ENCODE data around the gene GRID2. TPM values are rescaled to one million over a fixed set of nuclear protein-coding genes. Genes with fewer than 3 reads are reported as not detected.

GRID2 gene
- total and polyA plus RNA-seq, 9 of the 15 experiments (the other 6 are each of a cell fraction or from before 2014, with no cell fraction given) = 0.04 TPM; not detected in 7

DNA sequence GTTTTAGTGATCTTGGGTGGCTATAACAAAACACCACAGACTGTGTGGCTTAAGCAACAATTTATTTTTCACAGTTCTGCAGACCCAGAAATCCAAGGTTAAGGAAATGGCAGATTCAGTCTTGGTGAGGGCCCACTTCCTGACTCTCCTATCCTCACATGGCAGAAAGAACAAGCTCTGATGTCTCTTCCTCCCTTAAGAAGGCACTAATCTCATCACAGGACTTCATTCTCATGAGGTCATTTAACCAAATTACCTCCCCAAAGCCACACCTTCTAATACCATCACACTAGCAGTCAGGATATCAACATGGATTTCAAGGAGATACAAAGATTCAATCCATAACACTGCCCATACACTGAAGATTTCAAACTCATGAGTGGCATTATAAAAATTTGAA is 350.3 kb downstream of the GRID2 start:
- intact Hi-C loops (cut with micrococcal nuclease) = no loop called here
- no peak overlapping the region for H3K27ac ChIP-seq (ENCODE audit: extremely low read depth, low read depth, low read length)
- BruUV-seq (replicated peaks) = no TSS peak
- no peak for ATAC-seq
- H3K4me2 ChIP-seq (ENCODE audit: insufficient read depth, low read length) = no peak overlapping the region
- no peaks in the 10 kb centered on the region for H3K9me3 ChIP-seq (replicated peaks; ENCODE audit: control insufficient read depth, insufficient read depth, low read depth, low read length)
- no peak overlapping the region for H2AFZ ChIP-seq (ENCODE audit: low read depth, low read length)
- no peaks in the 10 kb centered on the region for H3K36me3 ChIP-seq (ENCODE audit: control insufficient read depth, insufficient read depth, low read length)
- DNase-seq (ENCODE audit: extremely low read depth in 1 of 4, low spot score in 3 of 4) = no peak
- no peaks in the 10 kb centered on the region for H4K20me1 ChIP-seq (replicated peaks; ENCODE audit: control insufficient read depth, insufficient read depth, low read length)
- no peaks in the 10 kb centered on the region for H3K27me3 ChIP-seq (ENCODE audit: control insufficient read depth in 2 of 2, insufficient read depth in 2 of 2, low read length in 2 of 2)
- no peak overlapping the region for H3K4me3 ChIP-seq
- in situ Hi-C loops (cut with MboI) = no loop called here
- FAIRE-seq = no peak
- H3K9ac ChIP-seq (ENCODE audit: insufficient read depth in 1 of 2, low read depth in 2 of 2, low read length in 2 of 2) = no peak overlapping the region
- ChIA-PET POLR2A (no interaction called here), CTCF (ENCODE audit: low intra/inter-chr PET ratio) (no interaction called here)
- H3K79me2 ChIP-seq (ENCODE audit: control insufficient read depth, insufficient read depth, low read length) = no peaks in the 10 kb centered on the region
- no peaks in the 10 kb centered on the region for H3K4me1 ChIP-seq (replicated peaks in 1 of 2; ENCODE audit: control insufficient read depth in 2 of 2, insufficient read depth in 2 of 2, low read length in 2 of 2)
- no peak for TF ChIP-seq CEBPB (tag; IDR thresholded peaks at IDR 0.05)
- no peak for TF ChIP-seq ZBTB40 (IDR thresholded peaks at IDR 0.05)
- TF ChIP-seq ZBTB40 (CRISPR knock-in tag; IDR thresholded peaks at IDR 0.05) = no peak
- no peak for TF ChIP-seq POLR2AphosphoS5 (IDR thresholded peaks at IDR 0.05; ENCODE audit: control insufficient read depth, insufficient read depth, low read depth, low read length)
- no peak for TF ChIP-seq ZNF444 (CRISPR knock-in tag; IDR thresholded peaks at IDR 0.05)
- TF ChIP-seq EP300 (IDR thresholded peaks at IDR 0.05; ENCODE audit: low read length) = no peak
- TF ChIP-seq ARNT (IDR thresholded peaks at IDR 0.05) = no peak
- no peak for TF ChIP-seq SIN3A (IDR thresholded peaks at IDR 0.05; ENCODE audit: borderline replicate concordance in 2 of 2, control insufficient read depth in 1 of 2, low read depth in 2 of 2, low read length in 2 of 2)
- no peak for TF ChIP-seq RFX7 (CRISPR knock-in tag; IDR thresholded peaks at IDR 0.05)
- no peak for TF ChIP-seq ELF2 (CRISPR knock-in tag; IDR thresholded peaks at IDR 0.05)
- no peak for TF ChIP-seq ZNF76 (CRISPR knock-in tag; IDR thresholded peaks at IDR 0.05; ENCODE audit: borderline replicate concordance)
- no peaks in the 10 kb centered on the region for H3K9me1 ChIP-seq (ENCODE audit: control insufficient read depth, insufficient read depth, low read length)
